WTC11 (cell line): ENCODE results near the gene TMEM151A. TPM values are rescaled to one million over a fixed set of nuclear protein-coding genes. Genes with fewer than 3 reads are reported as not detected.
A peak's percentile ranks its signal among the peaks of the same experiment; 100 is the strongest.

Experiments used
- ATAC-seq: fragments of 200-7000 bp; cut with Tn5 transposase; 2 replicates; pipeline ENCODE4 v1.10.0; 2021; ENCODE audit warnings: mild to moderate bottlenecking, moderate library complexity
- CTCF ChIA-PET: fragments of 300-600 bp; sonication (Branson Sonifier 250); formaldehyde crosslinking; loops from one replicate; lab custom pipeline; 2021; ENCODE audit warnings: antibody characterized with exemption; lab: Charles Lee
- POLR2A ChIA-PET: fragments of 350-600 bp; sonication (Branson Sonifier 250); formaldehyde crosslinking; loops from one replicate; lab custom pipeline; 2021; ENCODE audit warnings: antibody characterized with exemption; lab: Charles Lee
- DNase-seq: peaks from one replicate; pipeline ENCODE4 v3.0.0; 2021; ENCODE audit warnings: low spot score
- H3K27ac Mint-ChIP-seq: 2 replicates; pipeline ENCODE4 v1.8.0; 2021; ENCODE audit warnings: mixed read lengths
- H3K27me3 Mint-ChIP-seq: 2 replicates; pipeline ENCODE4 v1.8.0; 2021; ENCODE audit warnings: low read depth, mild to moderate bottlenecking, moderate library complexity, mixed read lengths
- H3K36me3 Mint-ChIP-seq: 2 replicates; pipeline ENCODE4 v1.8.0; 2021; ENCODE audit warnings: mixed read lengths
- H3K4me1 Mint-ChIP-seq: 2 replicates; pipeline ENCODE4 v1.8.0; 2022; ENCODE audit warnings: mixed read lengths
- H3K4me3 Mint-ChIP-seq: 2 replicates; pipeline ENCODE4 v1.8.0; 2021; ENCODE audit warnings: mild to moderate bottlenecking, moderate library complexity, mixed read lengths
- H3K9me3 Mint-ChIP-seq: 2 replicates; pipeline ENCODE4 v1.8.0; 2021; ENCODE audit warnings: mixed read lengths
- ATF3 ChIP-seq: sonication (generic); formaldehyde crosslinking; conservative IDR thresholded peaks from 2 replicates; pipeline ENCODE4 v1.8.1; 2022; ENCODE audit warnings: mild to moderate bottlenecking, missing genetic modification reagents
- CREM ChIP-seq: sonication (generic); formaldehyde crosslinking; IDR thresholded peaks from 2 replicates; pipeline ENCODE4 v1.8.1; 2022; ENCODE audit warnings: mild to moderate bottlenecking, missing genetic modification reagents, moderate library complexity
- EMX1 ChIP-seq: fragments of 250-450 bp; sonication (Bioruptor Pico); IDR thresholded peaks from 2 replicates; pipeline ENCODE4 v1.8.0; 2021; ENCODE audit warnings: mild to moderate bottlenecking
- ESRRA ChIP-seq: sonication (generic); formaldehyde crosslinking; IDR thresholded peaks from 2 replicates; pipeline ENCODE4 v1.8.1; 2022; ENCODE audit warnings: mild to moderate bottlenecking, missing genetic modification reagents, borderline replicate concordance
- FOXK1 ChIP-seq: sonication (generic); formaldehyde crosslinking; IDR thresholded peaks from 2 replicates; pipeline ENCODE4 v1.8.0; 2022; ENCODE audit warnings: mild to moderate bottlenecking, moderate library complexity, missing genetic modification reagents
- FOXP1 ChIP-seq: sonication (generic); formaldehyde crosslinking; IDR thresholded peaks from 2 replicates; pipeline ENCODE4 v1.8.0; 2022; ENCODE audit warnings: missing genetic modification reagents, mild to moderate bottlenecking, moderate library complexity, borderline replicate concordance
- HMGA2 ChIP-seq: fragments of 250-450 bp; sonication (Bioruptor Pico); IDR thresholded peaks from 2 replicates; pipeline ENCODE4 v1.4.0; 2021; ENCODE audit warnings: mild to moderate bottlenecking, moderate library complexity
- HMGXB4 ChIP-seq: sonication (generic); formaldehyde crosslinking; IDR thresholded peaks from 2 replicates; pipeline ENCODE4 v1.8.1; 2023; ENCODE audit warnings: mild to moderate bottlenecking, moderate library complexity, missing genetic modification reagents
- IRF1 ChIP-seq: sonication (generic); formaldehyde crosslinking; IDR thresholded peaks from 2 replicates; pipeline ENCODE4 v1.8.0; 2023; ENCODE audit warnings: missing genetic modification reagents
- JAZF1 ChIP-seq: fragments of 250-450 bp; sonication (Bioruptor Pico); IDR thresholded peaks from 2 replicates; pipeline ENCODE4 v1.9.0; 2021; ENCODE audit warnings: moderate library complexity, mild to moderate bottlenecking, inconsistent platforms
- MAX ChIP-seq: sonication (generic); formaldehyde crosslinking; IDR thresholded peaks from 2 replicates; pipeline ENCODE4 v1.8.0; 2022; ENCODE audit warnings: mild to moderate bottlenecking, missing genetic modification reagents
- MLX ChIP-seq: sonication (generic); formaldehyde crosslinking; IDR thresholded peaks from 2 replicates; pipeline ENCODE4 v1.8.1; 2023; ENCODE audit warnings: mild to moderate bottlenecking, missing genetic modification reagents, moderate library complexity
- NFATC4 ChIP-seq: fragments of 250-450 bp; sonication (Bioruptor Pico); IDR thresholded peaks from 2 replicates; pipeline ENCODE4 v1.9.0; 2021; ENCODE audit warnings: mild to moderate bottlenecking
- NR1H2 ChIP-seq: sonication (generic); formaldehyde crosslinking; IDR thresholded peaks from 2 replicates; pipeline ENCODE4 v1.9.0; 2021; ENCODE audit warnings: mild to moderate bottlenecking, moderate library complexity, missing genetic modification reagents
- PRDM15 ChIP-seq: sonication (generic); formaldehyde crosslinking; IDR thresholded peaks from 2 replicates; pipeline ENCODE4 v1.8.0; 2022; ENCODE audit warnings: missing genetic modification reagents
- PRRX2 ChIP-seq: fragments of 250-450 bp; sonication (Bioruptor Pico); IDR thresholded peaks from 2 replicates; pipeline ENCODE4 v1.8.0; 2021; ENCODE audit warnings: mild to moderate bottlenecking
- RELA ChIP-seq: sonication (generic); formaldehyde crosslinking; IDR thresholded peaks from 2 replicates; pipeline ENCODE4 v1.8.1; 2022; ENCODE audit warnings: missing genetic modification reagents, mild to moderate bottlenecking, borderline replicate concordance
- SOX15 ChIP-seq: fragments of 250-450 bp; sonication (Bioruptor Pico); IDR thresholded peaks from 2 replicates; pipeline ENCODE4 v1.9.0; 2021; ENCODE audit warnings: mild to moderate bottlenecking
- SP1 ChIP-seq: sonication (generic); formaldehyde crosslinking; conservative IDR thresholded peaks from 2 replicates; pipeline ENCODE4 v1.8.1; 2022; ENCODE audit warnings: missing genetic modification reagents
- TCF7 ChIP-seq: sonication (generic); formaldehyde crosslinking; IDR thresholded peaks from 2 replicates; pipeline ENCODE4 v1.8.0; 2022; ENCODE audit warnings: mild to moderate bottlenecking, low read depth, missing genetic modification reagents, moderate library complexity
- ZBTB21 ChIP-seq: sonication (generic); formaldehyde crosslinking; IDR thresholded peaks from 2 replicates; pipeline ENCODE4 v1.8.1; 2023; ENCODE audit warnings: mild to moderate bottlenecking, missing genetic modification reagents, borderline replicate concordance
- ZMAT4 ChIP-seq: fragments of 250-450 bp; sonication (Bioruptor Pico); IDR thresholded peaks from 2 replicates; pipeline ENCODE4 v1.9.0; 2021; ENCODE audit warnings: mild to moderate bottlenecking
- ZNF232 ChIP-seq: sonication (generic); formaldehyde crosslinking; IDR thresholded peaks from 2 replicates; pipeline ENCODE4 v1.8.0; 2022; ENCODE audit warnings: mild to moderate bottlenecking, missing genetic modification reagents
- ZNF396 ChIP-seq: fragments of 250-450 bp; sonication (Bioruptor Pico); IDR thresholded peaks from 2 replicates; pipeline ENCODE4 v1.8.0; 2021; ENCODE audit warnings: mild to moderate bottlenecking, moderate library complexity, borderline replicate concordance
- ZNF423 ChIP-seq: fragments of 250-450 bp; sonication (Bioruptor Pico); IDR thresholded peaks from 2 replicates; pipeline ENCODE4 v2.1.2; 2022; ENCODE audit warnings: mild to moderate bottlenecking, moderate library complexity
- total RNA-seq: library from RNA; stranded (reverse); gene quantifications from 3 replicates; pipeline ENCODE4 v1.2.3, GENCODE V29; 2021

TMEM151A gene
- total RNA-seq, 1 experiment from 2014 or later, result 2.2 TPM

GRCh38 chr11:66287889-66288670, 3.6 kb upstream of the TMEM151A start:
- Mint-ChIP-seq H3K27ac (peak overlapping the region; percentile 64), H3K36me3 (no peaks in the 10 kb centered on the region), H3K4me3 (peak overlapping the region; percentile 96), H3K4me1 (peaks cover 23% of the 10 kb centered on the region), H3K27me3 (peaks cover 30% of the 10 kb centered on the region), H3K9me3 (no peaks in the 10 kb centered on the region)
- ATAC-seq, result no peak
- ChIA-PET POLR2A (interaction anchor here (1.2 to 1.8 kb wide), 4 partner anchors 10 to 60 kb away, joined by 4 to 7 read pairs (median 6); partner anchors contain the start of gene B4GAT1), CTCF (interaction anchor here (0.8 to 2.3 kb wide), 15 partner anchors 21 to 400 kb away, joined by 3 to 65 read pairs (median 5); partner anchors contain the start of genes CD248, DPP3, FIBP and RAB1B)
- TF ChIP-seq HMGXB4 (no peak), EMX1 (CRISPR knock-in tag) (no peak), NFATC4 (CRISPR knock-in tag) (no peak), PRRX2 (CRISPR knock-in tag) (no peak), JAZF1 (CRISPR knock-in tag) (no peak), NR1H2 (CRISPR knock-in tag) (no peak), CREM (no peak), ZNF396 (CRISPR knock-in tag) (no peak)
- no peak for DNase-seq

- ATAC-seq (peak; percentile 95), DNase-seq (peak; percentile 98)
- CTCF ChIA-PET, result interaction anchor here (0.6 to 2.5 kb wide), 28 partner anchors 9 to 401 kb away, joined by 3 to 65 read pairs (median 4); partner anchors contain the start of genes CD248, DPP3, FIBP and RAB1B
- POLR2A ChIA-PET, result interaction anchor here (0.5 to 1.8 kb wide), 11 partner anchors 9 to 178 kb away, joined by 3 to 19 read pairs (median 5); partner anchors contain the start of genes B4GAT1, CD248, PELI3 and RIN1
- H3K4me1 Mint-ChIP-seq, result peaks cover 20% of the 10 kb centered on the region
- H3K27me3 Mint-ChIP-seq, result peaks cover 37% of the 10 kb centered on the region
- H3K4me3 Mint-ChIP-seq, result peak within 1 kb of the TSS; percentile 96
- peak within 1 kb of the TSS; percentile 96 for H3K27ac Mint-ChIP-seq
- no peaks in the 10 kb centered on the region for H3K36me3 Mint-ChIP-seq
- no peaks in the 10 kb centered on the region for H3K9me3 Mint-ChIP-seq
- TF ChIP-seq ZMAT4 (CRISPR knock-in tag) (no peak), ZBTB21 (CRISPR knock-in tag) (no peak), ESRRA (no peak), PRRX2 (CRISPR knock-in tag) (no peak), SP1 (CRISPR knock-in tag) (peak; percentile 78), SOX15 (CRISPR knock-in tag) (no peak), TCF7 (CRISPR knock-in tag) (no peak), ZNF232 (CRISPR knock-in tag) (no peak), RELA (no peak), ATF3 (CRISPR knock-in tag) (no peak), IRF1 (CRISPR knock-in tag) (no peak), FOXK1 (CRISPR knock-in tag) (peak; percentile 82), HMGA2 (0 out of 2 replicates have a peak, but pooled peaks have one; percentile 4), FOXP1 (0 out of 2 replicates have a peak, but pooled peaks have one; percentile 37), PRDM15 (CRISPR knock-in tag) (no peak; the same call in 1 of the 2 replicates), MLX (CRISPR knock-in tag) (0 out of 2 replicates have a peak, but pooled peaks have one; percentile 27), MAX (peak; percentile 53; the same call in 1 of the 2 replicates), ZNF423 (CRISPR knock-in tag) (no peak)
These were observed 2.8 kb upstream of the TMEM151A start, which contains the start of gene YIF1A for GRCh38 chr11:66288671-66289547. Gene YIF1A (minus strand): TSS chr11:66289143. CDS start chr11:66288985, 158 bp downstream.
